GM18867 (cell line): ENCODE data around the gene SNED1.

ENCODE experiments used
- ATAC-seq: cut with Tn5 transposase; IDR thresholded peaks from one replicate; pipeline ENCODE4 v1.9.1; 2021; ENCODE audit warnings: mild to moderate bottlenecking, moderate library complexity; ENCODE audit not compliant: unreplicated experiment

SNED1 gene

DNA sequence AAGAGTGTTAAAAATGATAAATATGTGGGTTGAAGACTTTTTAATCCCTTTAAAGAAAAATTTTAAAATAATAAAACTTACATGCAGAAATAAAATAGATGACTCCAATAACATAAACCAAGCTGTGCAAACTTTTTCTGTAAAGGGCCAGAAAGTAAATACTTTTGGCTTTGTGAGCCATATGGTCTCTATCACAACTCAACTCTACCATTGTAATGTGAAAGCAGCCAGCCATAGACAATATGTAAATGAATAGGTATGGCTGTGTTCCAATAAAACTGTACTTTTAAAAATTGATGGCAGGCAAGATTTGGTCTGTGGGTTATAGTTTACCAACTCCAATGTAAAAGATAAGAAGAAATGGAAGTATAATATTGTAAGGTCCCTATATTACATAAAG, 45.2 kb downstream of the SNED1 start:
- no peak for ATAC-seq

DNA sequence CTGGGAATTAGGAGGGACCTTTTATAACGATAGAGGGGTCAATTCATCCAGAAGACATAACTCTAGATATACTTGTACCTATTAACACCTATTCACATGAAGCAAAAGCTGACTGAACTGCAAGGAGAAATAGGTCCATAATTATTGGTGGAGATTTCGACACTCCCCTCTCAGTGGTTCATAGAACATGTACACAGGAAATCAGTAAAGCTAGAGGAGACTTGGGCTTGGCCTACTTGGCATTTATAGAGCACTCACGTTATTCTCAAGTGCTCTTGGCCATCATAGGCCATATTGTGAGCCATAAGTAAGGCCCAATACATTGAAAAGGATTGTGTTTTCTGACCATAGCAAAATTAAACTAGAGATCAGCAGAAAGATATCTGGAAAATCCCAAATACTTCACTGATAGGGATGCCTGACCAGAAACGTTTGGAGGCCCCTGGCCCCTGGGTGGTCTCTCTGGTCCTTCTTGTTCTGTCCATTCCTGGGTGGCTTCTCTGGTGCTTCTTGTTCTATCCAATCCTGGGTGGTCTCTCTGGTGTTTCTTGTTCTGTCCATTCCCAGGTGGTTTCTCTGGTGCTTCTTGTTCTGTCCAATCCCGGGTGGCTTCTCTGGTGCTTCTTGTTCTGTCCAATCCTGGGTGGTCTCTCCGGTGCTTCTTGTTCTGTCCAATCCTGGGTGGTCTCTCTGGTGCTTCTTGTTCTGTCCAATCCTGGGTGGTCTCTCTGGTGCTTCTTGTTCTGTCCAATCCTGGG, 49.0 kb downstream of the SNED1 start:
- ATAC-seq = no peak

DNA sequence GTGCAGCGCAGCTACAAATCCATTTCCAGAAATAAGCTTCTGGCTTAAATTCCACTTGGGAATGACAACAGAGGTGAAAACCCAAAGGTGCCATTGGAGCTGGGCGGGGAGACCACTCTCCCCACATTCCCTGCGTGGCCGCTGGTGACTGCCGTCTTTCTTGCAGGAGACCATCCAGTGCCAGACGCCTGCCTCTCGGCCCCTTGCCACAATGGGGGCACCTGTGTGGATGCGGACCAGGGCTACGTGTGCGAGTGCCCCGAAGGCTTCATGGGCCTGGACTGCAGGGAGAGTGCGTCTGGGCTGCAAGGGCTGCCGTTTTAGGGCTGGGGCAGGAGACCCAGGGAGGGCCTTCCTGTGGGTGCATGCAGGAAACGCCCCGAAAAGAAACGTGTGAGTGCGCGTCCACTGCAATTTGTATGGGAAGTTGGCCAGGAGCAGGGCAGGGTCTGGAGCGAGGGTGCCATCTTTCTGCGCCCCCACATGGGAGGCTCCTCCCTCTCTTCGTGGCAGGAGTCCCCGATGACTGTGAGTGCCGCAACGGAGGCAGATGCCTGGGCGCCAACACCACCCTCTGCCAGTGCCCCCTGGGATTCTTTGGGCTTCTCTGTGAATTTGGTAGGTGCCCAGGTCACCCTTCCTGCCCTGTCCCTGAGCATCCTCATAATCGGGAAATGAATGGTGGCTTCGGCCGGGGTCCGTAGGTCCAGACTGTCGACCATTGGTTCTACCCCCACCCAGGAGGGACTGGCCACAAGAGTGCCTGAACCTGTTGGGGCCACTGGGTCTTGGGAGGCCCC, 49.9 kb downstream of the SNED1 start:
- no peak for ATAC-seq

DNA sequence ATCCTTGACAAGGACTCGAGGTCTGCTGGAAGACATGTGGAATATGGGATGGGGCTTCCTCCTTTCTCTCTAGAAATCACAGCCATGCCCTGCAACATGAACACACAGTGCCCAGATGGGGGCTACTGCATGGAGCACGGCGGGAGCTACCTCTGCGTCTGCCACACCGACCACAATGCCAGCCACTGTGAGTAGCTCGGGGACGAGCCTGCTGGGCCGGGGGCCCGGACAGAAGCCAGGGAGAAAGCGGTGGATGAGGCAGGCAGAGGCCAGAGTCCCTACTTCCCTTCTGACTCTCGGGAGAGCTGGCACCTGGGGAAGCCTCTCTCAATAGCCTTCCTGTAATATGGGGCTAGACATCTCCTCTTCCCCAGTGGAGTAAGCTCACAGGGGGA, 50.5 kb downstream of the SNED1 start:
- ATAC-seq = no peak

DNA sequence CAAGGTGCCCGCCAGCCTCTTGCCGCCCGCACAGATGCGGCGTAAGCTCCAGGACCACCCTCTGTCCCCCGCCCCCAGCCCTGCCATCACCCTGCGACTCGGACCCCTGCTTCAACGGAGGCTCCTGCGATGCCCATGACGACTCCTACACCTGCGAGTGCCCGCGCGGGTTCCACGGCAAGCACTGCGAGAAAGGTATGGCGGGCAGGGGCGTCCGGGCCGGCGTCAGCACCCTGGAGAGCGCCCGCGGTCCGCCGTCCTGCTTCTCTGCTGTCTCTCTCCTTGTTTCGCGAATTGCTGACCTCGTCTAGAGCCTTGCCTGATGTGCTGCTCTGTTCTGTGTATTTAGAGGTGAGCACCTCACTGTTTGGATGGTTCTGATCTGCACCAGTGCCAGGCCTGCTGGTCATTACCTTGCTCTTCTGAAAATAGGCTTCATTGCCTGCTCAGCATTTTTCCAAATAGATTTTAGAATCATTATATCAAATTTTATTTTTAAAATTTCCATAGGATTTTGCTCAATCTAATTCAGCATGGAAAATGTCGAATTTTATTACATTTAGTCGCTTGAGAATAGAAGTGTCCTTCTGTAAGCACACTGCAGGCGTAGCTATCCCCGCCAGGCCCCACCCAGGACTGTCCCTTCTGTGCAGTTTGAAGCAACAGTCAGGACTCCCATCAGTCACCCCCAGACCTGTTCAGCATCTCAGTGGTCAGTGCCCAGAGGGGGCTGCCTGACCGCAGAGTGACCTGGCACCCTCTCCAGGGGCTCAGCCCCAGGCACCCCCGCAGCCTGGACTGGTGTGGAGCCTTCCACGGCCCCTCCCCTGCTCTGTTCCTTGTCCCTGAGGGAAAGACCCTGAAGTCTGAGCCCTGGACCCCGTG, 51.6 kb downstream of the SNED1 start:
- ATAC-seq = no peak

DNA sequence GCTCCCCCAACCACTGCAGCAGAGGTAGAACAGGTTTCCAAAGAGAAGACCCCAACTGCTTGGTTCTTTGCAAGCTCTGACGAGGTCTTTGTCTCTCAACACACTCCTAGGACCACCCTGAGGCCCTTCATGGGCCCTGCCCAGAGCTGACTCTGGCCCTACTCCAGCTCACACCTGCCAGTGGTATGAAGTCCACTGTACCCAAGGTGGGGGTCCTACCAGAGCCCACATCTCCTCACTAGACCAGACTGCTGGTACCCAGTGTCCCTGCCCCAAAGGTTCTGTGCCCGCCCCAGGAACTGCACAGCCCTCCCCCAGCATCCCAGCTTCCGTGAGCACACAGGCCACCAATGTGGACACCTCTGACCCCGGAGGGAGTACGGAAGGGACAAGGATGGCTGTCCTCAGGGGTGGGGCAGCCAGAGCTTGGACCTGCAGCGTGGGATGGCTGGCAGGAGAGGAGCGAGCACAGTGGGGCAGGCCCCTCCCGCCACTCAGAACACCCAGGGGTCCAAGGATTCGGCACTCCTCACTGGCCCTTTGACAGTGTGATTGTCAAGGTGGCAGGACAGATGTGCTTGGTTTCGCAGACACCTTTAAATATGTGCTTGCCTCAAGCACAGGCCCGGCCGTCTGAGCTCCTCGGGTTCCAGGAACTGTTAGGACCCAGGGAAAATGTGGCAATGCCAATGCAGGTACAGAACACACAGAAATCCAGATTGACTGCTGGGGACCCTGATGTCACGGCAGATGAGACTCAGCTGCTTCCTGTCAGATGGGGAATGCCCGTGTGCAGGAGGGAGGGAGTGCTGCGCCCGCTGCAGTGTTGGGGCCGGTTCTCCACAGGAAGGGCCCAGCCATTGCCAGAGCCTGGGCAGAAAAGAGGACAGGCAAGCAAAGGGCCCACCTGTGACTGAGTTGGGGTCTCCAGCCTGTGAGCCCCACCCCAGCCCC, 52.5 kb downstream of the SNED1 start:
- no peak for ATAC-seq

DNA sequence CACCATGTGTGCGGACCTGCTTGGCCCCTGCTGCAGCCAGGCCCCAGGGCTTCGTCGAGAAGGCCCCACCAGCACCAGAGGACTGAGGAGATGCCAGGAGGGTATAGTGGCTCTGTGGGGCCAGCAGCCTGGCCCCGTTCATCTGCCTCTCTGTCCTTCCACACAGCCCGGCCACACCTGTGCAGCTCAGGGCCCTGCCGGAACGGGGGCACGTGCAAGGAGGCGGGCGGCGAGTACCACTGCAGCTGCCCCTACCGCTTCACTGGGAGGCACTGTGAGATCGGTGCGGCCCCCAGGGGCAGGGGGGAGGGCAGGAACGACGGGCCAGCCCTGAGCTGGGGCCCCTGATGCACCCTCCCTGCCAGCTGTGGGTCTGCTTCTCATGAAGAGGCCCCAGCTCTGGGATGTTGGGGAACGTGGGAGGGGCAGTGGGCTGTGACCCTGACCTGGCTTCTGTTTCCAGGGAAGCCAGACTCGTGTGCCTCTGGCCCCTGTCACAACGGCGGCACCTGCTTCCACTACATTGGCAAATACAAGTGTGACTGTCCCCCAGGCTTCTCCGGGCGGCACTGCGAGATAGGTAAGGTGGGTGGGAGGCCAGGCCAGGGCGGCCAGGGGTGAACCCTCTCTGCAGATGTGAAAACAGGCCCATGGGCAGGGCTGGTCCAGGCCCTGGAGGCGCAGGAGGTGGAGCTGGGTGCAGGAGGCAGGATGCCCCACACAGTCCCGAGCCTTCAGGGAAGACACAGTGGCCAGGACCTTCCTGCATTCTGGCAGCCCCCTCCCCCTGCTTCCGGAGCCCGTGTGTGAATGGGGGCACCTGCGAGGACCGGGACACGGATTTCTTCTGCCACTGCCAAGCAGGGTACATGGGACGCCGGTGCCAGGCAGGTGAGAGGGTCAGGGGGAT, 53.4 kb downstream of the SNED1 start:
- no peak for ATAC-seq

DNA sequence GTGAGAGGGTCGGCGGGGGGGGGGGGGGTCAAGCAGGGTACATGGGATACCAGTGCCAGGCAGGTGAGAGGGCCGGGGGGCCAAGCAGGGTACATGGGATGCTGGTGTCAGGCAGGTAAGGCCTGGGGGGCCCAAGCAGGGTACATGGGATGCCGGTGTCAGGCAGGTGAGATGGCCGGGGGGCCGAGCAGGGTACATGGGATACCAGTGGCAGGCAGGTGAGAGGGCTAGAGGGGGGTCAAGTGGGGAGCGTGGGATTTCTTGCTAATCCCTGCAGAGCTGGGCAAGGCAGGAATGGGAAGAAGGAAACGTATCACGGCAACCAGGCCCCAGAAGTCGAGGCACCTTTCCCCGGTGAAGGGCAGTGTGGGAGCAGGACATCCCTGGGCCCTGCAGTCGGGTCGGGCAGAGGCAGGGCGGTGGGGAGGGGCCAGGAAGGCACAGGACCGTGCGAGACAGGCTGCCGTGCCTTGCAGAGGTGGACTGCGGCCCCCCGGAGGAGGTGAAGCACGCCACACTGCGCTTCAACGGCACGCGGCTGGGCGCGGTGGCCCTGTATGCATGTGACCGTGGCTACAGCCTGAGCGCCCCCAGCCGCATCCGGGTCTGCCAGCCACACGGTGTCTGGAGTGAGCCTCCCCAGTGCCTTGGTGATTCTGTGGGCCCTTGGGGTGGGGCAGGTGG, 54.4 kb downstream of the SNED1 start:
- ATAC-seq = no peak

DNA sequence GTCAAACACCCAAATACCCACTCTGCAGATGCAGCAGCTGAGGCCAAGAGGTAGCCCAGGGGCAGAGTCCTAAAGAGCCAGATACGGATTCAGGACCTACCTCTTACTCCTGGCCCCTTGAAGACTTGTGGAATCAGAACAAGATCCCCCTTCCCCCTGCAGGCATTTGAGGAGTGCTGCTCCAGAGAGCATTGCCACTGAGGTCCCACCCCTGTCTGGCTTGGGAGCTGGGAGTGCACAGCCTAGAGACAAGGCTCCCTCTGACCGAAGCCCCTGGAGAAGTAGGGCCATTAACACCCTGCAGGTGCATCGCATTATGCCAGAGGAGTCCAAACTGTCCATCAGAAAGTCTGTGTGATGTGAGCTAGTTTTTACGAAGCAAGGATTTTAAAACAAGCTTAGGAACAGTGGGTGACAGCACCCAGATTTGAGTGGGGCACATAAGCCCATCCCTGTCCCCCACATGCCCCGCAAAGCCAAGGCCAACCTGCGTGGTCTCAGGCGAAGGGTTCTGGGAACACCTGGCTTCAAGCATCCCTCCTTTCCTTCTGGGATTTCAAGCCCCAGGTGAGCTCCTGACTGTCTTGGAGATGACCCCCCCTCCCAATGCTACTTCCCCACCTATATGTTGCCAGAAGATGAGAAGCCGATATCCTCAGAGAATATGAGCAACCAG, 55.3 kb downstream of the SNED1 start:
- ATAC-seq = no peak

DNA sequence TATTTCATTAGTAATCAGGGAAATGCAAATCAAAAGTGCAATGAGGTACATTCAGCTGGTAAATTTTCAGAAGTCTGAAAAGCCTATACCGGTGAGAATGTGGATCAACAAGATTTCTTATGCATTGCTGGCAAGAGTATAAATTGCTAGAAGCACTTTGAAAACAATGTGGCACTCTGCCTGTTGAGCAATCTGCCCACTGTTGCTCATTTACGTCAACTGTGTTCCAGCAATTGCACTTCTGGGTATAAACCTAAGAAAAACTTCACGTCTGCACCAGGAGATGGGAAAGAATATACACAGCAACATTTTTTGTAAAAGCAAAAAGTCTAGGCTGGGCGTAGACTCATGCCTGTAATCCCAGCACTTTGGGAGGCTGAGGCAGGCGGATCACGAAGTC, 62.9 kb downstream of the SNED1 start:
- no peak for ATAC-seq

DNA sequence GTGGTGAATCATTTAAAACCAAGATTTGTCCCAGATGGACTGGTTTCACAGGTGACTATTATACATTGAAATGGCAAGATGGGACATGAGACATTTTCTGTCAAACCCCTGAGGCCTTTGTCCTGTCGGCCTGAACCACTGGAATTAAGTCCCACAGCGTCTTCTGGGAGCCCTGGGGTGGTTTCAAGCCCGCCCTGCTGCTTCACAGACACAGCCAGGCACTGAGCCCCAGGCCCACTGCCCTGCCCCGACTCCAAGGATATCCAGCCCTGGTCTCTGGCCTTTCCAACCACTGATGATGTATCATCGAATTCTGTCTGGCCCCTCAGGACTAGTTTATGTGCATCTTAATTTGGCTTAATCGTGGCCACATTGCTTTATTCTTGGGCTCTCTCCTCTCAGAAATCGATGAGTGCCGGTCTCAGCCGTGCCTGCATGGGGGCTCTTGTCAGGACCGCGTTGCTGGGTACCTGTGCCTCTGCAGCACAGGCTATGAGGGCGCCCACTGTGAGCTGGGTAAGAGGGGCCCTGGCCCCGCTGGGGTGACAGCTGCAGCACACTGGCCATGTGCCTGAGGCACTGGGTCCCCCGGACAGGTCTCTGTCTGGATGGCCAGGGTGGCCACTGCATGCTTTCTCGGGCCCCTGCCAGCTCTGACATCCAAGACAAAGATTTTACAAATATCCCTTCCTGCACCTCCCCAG, 64.1 kb downstream of the SNED1 start:
- ATAC-seq = no peak

DNA sequence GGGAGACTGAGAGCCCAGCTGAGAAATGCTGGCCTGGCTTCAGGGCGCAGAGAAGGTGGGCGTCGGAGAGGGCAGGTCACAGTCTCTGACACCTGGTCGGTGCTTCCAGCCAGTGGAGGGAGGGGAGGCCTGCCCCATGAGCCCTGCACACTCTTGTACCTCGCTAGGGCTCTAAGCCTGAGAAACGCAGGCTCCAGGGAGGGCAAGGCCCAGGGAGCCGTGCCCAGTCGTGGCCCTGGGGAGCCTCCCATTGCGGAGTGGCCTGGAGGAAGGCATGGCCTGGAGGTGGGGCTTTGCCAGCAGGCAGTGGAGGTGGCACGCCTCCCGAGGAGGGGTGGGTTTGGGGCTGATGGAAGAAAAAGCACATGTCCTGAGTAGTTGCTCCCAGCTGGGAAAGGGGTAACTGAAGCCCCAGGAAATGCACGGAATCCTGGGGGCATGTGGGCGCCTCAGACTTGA, 64.7 kb downstream of the SNED1 start:
- no peak for ATAC-seq

DNA sequence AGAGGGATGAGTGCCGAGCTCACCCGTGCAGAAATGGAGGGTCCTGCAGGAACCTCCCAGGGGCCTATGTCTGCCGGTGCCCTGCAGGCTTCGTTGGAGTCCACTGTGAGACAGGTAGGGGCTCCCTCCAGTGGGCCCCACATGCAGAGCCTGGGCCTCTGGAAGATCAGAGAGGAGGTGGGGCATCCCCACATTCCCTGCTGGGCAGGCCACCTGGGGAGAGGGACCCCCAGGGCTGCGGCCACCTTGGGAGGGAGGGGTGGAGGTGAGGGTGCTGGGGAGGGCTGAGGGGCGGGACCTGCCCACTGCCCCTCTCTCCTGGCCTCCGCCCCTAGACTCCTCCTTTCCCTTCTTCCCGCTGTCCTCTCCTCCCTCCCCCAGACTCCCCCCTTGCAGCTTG, 65.2 kb downstream of the SNED1 start:
- no peak for ATAC-seq

DNA sequence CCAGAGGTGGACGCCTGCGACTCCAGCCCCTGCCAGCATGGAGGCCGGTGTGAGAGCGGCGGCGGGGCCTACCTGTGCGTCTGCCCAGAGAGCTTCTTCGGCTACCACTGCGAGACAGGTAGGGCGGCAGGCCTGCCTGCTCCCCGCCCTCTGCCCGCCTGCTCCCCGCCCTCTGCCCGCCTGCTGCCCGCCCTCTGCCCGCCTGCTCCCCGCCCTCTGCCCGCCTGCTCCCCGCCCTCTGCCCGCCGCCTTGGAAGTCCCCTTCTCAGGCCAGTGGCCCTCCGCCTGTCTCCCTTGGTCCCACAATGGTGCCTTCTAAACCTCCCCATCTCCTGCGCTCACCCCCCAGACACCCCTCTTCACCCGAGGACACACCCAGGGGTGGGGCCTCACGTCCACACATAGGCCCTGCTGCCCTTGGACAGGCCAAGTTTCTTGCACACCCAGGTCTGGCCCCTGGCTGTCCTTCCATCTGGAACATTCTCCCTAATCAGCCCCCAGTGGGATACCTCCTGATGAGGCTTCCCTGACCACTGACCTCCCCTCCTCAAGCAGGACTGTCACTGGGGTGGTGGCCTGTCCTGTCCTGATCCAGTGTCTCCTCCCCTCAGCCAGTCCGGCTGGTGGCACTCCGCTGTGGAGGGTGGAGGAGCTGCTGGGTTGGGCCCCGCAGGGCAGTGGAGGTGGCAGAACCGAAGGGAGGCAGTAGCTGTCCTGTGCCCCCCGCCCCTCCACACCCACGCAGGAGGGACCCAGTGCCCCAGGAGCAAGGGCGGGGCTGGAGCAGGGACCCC, 65.8 kb downstream of the SNED1 start:
- no peak for ATAC-seq

DNA sequence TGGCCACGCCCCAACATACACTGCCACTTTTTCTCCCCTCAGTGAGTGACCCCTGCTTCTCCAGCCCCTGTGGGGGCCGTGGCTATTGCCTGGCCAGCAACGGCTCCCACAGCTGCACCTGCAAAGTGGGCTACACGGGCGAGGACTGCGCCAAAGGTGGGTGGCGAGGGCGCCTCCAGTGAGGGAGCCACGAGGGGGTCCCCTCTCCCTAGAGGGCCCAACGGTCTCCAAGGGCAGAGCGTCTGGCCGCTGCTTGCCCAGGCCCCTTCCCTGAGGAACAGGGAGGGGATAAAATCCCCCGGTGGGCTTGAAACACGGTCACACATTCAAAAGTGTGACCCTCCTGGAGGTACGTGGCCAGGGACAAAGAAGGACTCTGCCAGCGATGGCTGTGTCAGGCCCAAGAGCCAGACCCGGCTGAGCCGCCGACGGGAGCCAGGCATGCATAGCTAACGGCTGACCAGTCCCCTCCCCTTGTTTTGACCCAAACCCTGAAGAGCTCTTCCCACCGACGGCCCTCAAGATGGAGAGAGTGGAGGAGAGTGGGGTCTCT, 66.5 kb downstream of the SNED1 start:
- no peak for ATAC-seq

DNA sequence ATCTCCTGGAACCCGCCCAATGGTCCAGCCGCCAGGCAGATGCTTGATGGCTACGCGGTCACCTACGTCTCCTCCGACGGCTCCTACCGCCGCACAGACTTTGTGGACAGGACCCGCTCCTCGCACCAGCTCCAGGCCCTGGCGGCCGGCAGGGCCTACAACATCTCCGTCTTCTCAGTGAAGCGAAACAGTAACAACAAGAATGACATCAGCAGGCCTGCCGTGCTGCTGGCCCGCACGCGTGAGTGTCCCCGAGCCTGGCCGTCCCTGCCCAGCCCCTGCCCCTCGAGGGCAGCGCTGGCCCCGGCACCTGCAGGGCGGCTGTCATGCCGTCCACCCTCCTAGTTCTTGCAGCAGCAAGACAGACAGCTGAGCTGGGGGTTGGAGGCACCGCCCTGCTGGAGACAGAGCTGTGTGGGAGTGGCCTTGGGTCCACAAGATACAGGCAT, 67.0 kb downstream of the SNED1 start:
- ATAC-seq = no peak
